ENCODE results near the gene HOMER2.

DNA sequence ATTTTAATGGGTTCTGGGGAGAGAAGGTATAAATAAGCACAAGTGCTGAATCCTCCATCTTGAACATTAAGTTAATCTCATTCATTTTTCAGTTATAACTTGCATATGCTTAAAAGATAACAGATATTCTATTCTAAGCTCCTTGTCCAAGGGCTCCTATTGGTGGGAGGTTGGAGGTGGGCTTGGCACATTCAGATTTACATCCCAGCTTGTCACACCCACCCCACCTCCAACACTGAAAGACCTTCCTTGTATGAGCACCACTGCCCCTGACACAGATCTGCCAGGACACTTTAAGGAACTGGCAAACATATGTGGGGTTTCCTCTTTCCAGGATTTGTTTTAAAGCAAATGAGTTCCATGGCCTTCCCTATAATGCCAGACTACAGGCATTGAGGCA, 30.6 kb downstream of the HOMER2 start:
- TF ChIP-seq CTCF (IDR thresholded peaks at IDR 0.05 in 8 of 11, conservative IDR thresholded peaks at IDR 0.05 in 3 of 11) (no peak), POLR2A (IDR thresholded peaks at IDR 0.05) (no peak), POLR2AphosphoS5 (IDR thresholded peaks at IDR 0.05) (no peak)
